ENCODE data around the gene SEBOX. TPM values are rescaled to one million over a fixed set of nuclear protein-coding genes. Genes with fewer than 3 reads are reported as not detected.

SEBOX gene
- polyA plus RNA-seq, 1 experiment = not detected

DNA sequence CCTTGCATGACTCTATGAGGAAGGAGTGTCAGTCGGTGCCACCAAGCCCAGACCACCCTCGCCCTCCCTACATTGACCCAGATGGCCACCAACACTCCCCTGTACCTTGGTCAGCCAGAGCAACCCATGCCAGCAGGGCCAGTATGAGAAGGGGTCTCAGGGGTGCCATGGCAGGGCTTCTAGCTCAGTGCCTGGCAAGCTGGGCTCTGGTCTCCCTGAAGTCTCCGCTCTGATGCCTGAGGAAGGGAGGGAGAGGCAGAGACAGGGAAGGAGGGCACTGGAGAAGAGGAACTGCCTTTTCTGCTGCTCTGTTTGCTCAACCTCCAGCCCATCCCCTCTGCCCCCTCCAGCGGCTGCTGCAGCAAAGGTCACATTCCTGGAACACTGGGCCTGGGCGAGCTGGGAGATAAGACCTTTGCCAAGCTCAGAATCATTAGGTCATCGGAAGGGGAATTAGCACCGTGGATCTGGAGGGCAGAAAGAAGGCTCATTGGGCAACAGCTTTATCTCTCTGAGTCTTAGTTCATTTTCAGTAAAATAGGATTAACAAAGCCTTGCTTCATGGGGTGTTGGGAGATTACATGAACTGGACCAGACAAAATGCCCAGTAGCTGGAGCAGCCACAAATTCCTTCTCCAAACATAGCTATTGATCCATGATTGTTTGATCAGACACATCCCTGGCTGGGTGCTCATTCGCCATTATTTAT is 5.2 kb upstream of the SEBOX start, which contains the start of gene VTN:
Gene VTN, minus strand, starts transcription at position 273 of the 709 bp plus-strand sequence. Its CDS starts 104 bp downstream, at position 169.
- Histone ChIP-seq H3K27ac (ENCODE audit: low read depth, low read length) (peak within 1 kb of the TSS; percentile 31), H3K27me3 (ENCODE audit: control insufficient read depth, insufficient read depth, low read length) (no peaks in the 10 kb centered on the region), H3K4me3 (ENCODE audit: low read depth, low read length) (peak within 1 kb of the TSS; percentile 69), H3K9me3 (ENCODE audit: control insufficient read depth, insufficient read depth, low read length) (no peaks in the 10 kb centered on the region; the same call in 1 of the 2 replicates)
- no peak for DNase-seq (ENCODE audit: low read depth, low spot score)
- ChIA-PET POLR2A (interaction anchor here (0.7 to 3.8 kb wide), 2 partner anchors 12 to 35 kb away, joined by 4 to 17 read pairs; partner anchors contain the start of genes IFT20, POLDIP2 and TNFAIP1), CTCF (interaction anchor here (0.6 to 1.4 kb wide), 2 partner anchors 47 to 167 kb away, joined by 3 to 4 read pairs; no protein-coding TSS in a partner anchor)
- TF ChIP-seq, protein P1, sequence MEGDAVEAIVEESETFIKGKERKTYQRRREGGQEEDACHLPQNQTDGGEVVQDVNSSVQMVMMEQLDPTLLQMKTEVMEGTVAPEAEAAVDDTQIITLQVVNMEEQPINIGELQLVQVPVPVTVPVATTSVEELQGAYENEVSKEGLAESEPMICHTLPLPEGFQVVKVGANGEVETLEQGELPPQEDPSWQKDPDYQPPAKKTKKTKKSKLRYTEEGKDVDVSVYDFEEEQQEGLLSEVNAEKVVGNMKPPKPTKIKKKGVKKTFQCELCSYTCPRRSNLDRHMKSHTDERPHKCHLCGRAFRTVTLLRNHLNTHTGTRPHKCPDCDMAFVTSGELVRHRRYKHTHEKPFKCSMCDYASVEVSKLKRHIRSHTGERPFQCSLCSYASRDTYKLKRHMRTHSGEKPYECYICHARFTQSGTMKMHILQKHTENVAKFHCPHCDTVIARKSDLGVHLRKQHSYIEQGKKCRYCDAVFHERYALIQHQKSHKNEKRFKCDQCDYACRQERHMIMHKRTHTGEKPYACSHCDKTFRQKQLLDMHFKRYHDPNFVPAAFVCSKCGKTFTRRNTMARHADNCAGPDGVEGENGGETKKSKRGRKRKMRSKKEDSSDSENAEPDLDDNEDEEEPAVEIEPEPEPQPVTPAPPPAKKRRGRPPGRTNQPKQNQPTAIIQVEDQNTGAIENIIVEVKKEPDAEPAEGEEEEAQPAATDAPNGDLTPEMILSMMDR (IDR thresholded peaks at IDR 0.05; ENCODE audit: low read depth, low read length) = 0 out of 2 replicates have a peak, but pooled peaks have one; percentile 8

DNA sequence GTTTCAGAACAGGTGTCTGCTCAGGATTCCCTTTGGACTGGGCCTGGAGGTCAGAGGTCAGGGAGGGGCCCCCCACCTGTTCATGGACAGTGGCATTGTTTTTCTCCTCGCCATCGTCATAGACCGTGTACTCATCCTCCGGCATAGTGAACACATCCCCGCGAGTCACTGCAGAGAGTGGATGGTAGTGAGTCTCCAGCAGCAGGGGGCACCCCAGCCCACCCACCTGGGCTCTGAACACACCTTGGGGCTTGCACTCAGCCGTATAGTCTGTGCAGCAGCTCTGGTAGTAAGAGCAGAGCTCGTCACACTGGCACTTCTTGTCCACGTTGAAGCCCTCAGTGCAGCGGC is 4.7 kb upstream of the SEBOX start:
- TF ChIP-seq, protein P1 (IDR thresholded peaks at IDR 0.05; ENCODE audit: low read depth, low read length) = no peak
- no peak overlapping the region for H3K4me3 ChIP-seq (ENCODE audit: low read depth, low read length)
- DNase-seq (ENCODE audit: low read depth, low spot score) = no peak
- ChIA-PET POLR2A (interaction anchor here (0.7 to 3.8 kb wide), 2 partner anchors 12 to 34 kb away, joined by 4 to 17 read pairs; partner anchors contain the start of genes IFT20, POLDIP2 and TNFAIP1), CTCF (interaction anchor here (1.4 kb wide), 1 partner anchor 47 kb away, joined by 4 read pairs; no protein-coding TSS in a partner anchor)
- no peaks in the 10 kb centered on the region; the same call in 1 of the 2 replicates for H3K9me3 ChIP-seq (ENCODE audit: control insufficient read depth, insufficient read depth, low read length)
- no peak overlapping the region for H3K27ac ChIP-seq (ENCODE audit: low read depth, low read length)
- H3K27me3 ChIP-seq (ENCODE audit: control insufficient read depth, insufficient read depth, low read length) = no peaks in the 10 kb centered on the region

DNA sequence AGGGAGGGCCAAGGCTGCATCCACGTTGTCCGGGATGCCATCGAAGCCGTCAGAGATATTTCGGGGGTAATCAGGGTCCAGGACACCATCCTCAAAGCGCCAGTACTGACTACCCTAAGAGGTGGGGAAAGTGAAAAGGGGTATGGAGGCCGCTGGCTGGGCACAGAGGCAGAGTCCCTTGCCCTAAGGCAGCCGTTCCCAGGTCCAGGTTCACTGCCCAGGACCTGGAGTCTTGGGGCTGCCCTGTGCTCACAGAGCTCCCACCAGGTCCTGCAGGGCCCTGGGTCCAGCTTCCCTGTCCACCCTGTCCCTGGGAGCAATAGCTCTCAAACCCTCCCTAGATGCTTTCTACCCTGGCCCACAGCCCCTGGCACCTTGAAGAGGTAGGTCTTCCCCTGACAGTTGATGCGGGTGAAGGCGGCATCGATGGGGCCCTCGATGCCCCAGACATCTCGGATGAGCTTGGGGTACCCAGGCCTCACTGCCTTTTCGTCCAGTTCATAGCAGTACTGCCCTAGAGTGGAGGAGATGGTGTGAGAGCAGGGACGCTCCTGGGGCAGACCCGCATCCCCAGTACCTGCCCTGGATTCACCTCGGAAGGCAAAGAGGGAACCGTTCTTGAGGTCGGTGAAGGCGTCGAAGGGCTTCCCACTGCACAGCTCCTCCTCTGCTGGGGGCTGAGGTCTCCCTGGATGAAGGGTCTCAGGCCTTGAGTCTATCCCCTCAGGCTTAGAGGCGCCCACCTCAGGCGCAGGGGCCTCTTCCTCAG is 4.1 kb upstream of the SEBOX start:
- Histone ChIP-seq H3K4me3 (ENCODE audit: low read depth, low read length) (no peak overlapping the region), H3K27me3 (ENCODE audit: control insufficient read depth, insufficient read depth, low read length) (no peaks in the 10 kb centered on the region), H3K9me3 (ENCODE audit: control insufficient read depth, insufficient read depth, low read length) (no peaks in the 10 kb centered on the region; the same call in 1 of the 2 replicates), H3K27ac (ENCODE audit: low read depth, low read length) (no peak overlapping the region)
- ChIA-PET POLR2A (interaction anchor here (3.8 kb wide), 1 partner anchor 11 kb away, joined by 17 read pairs; the partner anchor contains the start of gene POLDIP2), CTCF (interaction anchor here (0.5 to 0.7 kb wide), 2 partner anchors 8 to 111 kb away, joined by 3 to 4 read pairs; no protein-coding TSS in a partner anchor)
- no peak for DNase-seq (ENCODE audit: low read depth, low spot score)
- TF ChIP-seq, protein P1 (IDR thresholded peaks at IDR 0.05; ENCODE audit: low read depth, low read length) = no peak

DNA sequence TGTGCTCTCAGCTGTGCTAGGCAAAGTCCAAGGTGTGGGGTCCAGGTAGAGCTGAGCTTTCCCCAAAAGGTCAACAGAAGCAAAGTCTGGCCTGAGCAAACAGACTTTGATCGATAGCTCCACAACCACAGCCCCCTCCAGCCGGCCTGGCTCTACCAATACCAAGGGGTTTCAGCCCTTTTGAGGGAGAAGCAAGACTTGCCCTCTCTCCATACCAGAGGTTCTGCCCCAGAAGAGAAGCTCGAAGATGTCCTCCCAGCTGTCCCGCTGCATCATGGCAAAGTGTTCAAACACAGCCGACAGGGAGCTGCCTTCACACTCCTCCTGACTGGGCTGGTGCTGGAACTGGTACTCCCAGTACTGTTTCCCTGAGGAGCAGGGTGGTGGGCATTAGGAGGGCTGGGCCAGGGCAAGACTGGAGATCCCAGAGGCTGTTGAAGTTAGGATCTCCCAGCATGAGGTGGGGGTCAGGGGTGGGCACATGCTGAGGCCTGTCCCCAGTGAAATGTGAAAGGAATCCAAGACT is 3.4 kb upstream of the SEBOX start:
- H3K4me3 ChIP-seq (ENCODE audit: low read depth, low read length) = no peak overlapping the region
- TF ChIP-seq, protein P1 (IDR thresholded peaks at IDR 0.05; ENCODE audit: low read depth, low read length) = no peak
- no peak overlapping the region for H3K27ac ChIP-seq (ENCODE audit: low read depth, low read length)
- DNase-seq (ENCODE audit: low read depth, low spot score) = no peak
- CTCF ChIA-PET = interaction anchor here (0.7 kb wide), 1 partner anchor 8 kb away, joined by 3 read pairs; no protein-coding TSS in a partner anchor
- no peaks in the 10 kb centered on the region for H3K27me3 ChIP-seq (ENCODE audit: control insufficient read depth, insufficient read depth, low read length)
- no peaks in the 10 kb centered on the region; the same call in 1 of the 2 replicates for H3K9me3 ChIP-seq (ENCODE audit: control insufficient read depth, insufficient read depth, low read length)
- POLR2A ChIA-PET = interaction anchor here (1.4 to 3.8 kb wide), 3 partner anchors 11 to 33 kb away, joined by 4 to 17 read pairs (median 5); partner anchors contain the start of genes IFT20, POLDIP2 and TNFAIP1
